ENCODE results near the gene LGALS9B.
"Not testable (repeated sequence)": the region's sequence is repeated elsewhere in the genome, so short reads cannot be mapped to it uniquely, and the experiment has no call there.

- TF ChIP-seq, protein P1, sequence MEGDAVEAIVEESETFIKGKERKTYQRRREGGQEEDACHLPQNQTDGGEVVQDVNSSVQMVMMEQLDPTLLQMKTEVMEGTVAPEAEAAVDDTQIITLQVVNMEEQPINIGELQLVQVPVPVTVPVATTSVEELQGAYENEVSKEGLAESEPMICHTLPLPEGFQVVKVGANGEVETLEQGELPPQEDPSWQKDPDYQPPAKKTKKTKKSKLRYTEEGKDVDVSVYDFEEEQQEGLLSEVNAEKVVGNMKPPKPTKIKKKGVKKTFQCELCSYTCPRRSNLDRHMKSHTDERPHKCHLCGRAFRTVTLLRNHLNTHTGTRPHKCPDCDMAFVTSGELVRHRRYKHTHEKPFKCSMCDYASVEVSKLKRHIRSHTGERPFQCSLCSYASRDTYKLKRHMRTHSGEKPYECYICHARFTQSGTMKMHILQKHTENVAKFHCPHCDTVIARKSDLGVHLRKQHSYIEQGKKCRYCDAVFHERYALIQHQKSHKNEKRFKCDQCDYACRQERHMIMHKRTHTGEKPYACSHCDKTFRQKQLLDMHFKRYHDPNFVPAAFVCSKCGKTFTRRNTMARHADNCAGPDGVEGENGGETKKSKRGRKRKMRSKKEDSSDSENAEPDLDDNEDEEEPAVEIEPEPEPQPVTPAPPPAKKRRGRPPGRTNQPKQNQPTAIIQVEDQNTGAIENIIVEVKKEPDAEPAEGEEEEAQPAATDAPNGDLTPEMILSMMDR (conservative IDR thresholded peaks at IDR 0.05 in 1 of 2, IDR thresholded peaks at IDR 0.05 in 1 of 2; ENCODE audit: low read depth in 1 of 2, low read length in 2 of 2) = not testable (repeated sequence)
- TF ChIP-seq EZH2 (IDR thresholded peaks at IDR 0.05; ENCODE audit: low read length, missing control alignments) = not testable (repeated sequence)
Measured at GRCh38 chr17:20515099-20515498, 47.8 kb upstream of the LGALS9B start.

All from fibroblast of lung (primary cell).